OCI-LY3 (cell line): ENCODE data around the gene MBOAT1.

ENCODE experiments used
- EZH2phosphoT487 ChIP-seq: fragments of 200-600 bp; shearing (Covaris generic); IDR thresholded peaks from 2 replicates; pipeline ENCODE4 v1.6.1; 2018; ENCODE audit warnings: antibody characterized with exemption, mixed run types, low read depth
- TF ChIP-seq, protein P1 (sequence below): fragments of 200-600, 300-600 bp; sonication (generic); IDR thresholded peaks from 2 replicates; pipeline ENCODE4 v1.5.1; 2014; ENCODE audit warnings: antibody characterized with exemption, low read length, low read depth

DNA sequence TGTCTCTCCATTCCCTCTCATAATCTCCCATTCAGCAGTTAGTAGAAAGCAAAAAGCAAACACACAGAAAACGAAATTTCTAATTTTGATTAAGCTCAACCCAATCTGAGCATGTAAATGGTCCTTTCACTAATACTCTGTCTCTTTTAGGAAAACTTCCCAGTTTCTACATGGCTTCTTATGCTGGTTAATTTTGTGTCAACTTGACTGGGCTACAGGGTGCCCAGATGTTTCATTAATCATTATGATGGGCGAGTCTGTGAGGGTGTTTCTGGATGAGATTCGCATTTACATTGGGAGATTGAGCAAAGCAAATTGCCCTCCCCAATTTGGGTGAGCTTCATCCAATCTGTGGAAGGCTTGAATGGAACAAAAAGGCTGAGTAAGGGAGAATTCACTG, 142.2 kb downstream of the MBOAT1 start:
- TF ChIP-seq, protein P1, sequence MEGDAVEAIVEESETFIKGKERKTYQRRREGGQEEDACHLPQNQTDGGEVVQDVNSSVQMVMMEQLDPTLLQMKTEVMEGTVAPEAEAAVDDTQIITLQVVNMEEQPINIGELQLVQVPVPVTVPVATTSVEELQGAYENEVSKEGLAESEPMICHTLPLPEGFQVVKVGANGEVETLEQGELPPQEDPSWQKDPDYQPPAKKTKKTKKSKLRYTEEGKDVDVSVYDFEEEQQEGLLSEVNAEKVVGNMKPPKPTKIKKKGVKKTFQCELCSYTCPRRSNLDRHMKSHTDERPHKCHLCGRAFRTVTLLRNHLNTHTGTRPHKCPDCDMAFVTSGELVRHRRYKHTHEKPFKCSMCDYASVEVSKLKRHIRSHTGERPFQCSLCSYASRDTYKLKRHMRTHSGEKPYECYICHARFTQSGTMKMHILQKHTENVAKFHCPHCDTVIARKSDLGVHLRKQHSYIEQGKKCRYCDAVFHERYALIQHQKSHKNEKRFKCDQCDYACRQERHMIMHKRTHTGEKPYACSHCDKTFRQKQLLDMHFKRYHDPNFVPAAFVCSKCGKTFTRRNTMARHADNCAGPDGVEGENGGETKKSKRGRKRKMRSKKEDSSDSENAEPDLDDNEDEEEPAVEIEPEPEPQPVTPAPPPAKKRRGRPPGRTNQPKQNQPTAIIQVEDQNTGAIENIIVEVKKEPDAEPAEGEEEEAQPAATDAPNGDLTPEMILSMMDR, result no peak
- TF ChIP-seq EZH2phosphoT487, result no peak
